H1 (cell line): Measurements from ENCODE around the gene ANP32B. TPM values are rescaled to one million over a fixed set of nuclear protein-coding genes. Genes with fewer than 3 reads are reported as not detected.

Experiments used
- CTCF ChIA-PET: fragments of 300-600 bp; sonication (Branson Sonifier 250); formaldehyde crosslinking; loops from one replicate; lab custom pipeline; 2021; ENCODE audit not compliant: partially characterized antibody; lab: Charles Lee
- POLR2A ChIA-PET: fragments of 300-600 bp; sonication (Branson Sonifier 250); formaldehyde crosslinking; loops from one replicate; lab custom pipeline; 2021; ENCODE audit warnings: inconsistent platforms; ENCODE audit not compliant: partially characterized antibody; lab: Charles Lee
- DNase-seq, 2 experiments: peaks; one replicate each; pipeline versions ENCODE4 v3.0.0 to v3.0.0-alpha.2; 2010 to 2022; ENCODE audit warnings: low spot score in 2 of 2, low read depth in 1 of 2, mixed read lengths in 1 of 2
- FAIRE-seq: peaks from 2 replicates; lab custom pipeline; 2011; peaks lifted over from hg19 to GRCh38; lab: Jason Lieb, UNC
- H2AFZ ChIP-seq: 2 replicates; pipeline ENCODE4 v1.8.1; 2012; ENCODE audit warnings: low read length, inconsistent platforms
- H2AK5ac ChIP-seq: 2 replicates; pipeline ENCODE4 v1.6.1; 2013; ENCODE audit warnings: low read depth, low read length
- H2BK120ac ChIP-seq: replicated peaks from 2 replicates; pipeline ENCODE3; 2013; ENCODE audit warnings: low read depth, low read length, inconsistent platforms
- H2BK12ac ChIP-seq: 2 replicates; pipeline ENCODE4 v1.6.1; 2013; ENCODE audit warnings: low read depth, low read length
- H2BK15ac ChIP-seq: 2 replicates; pipeline ENCODE4 v1.6.1; 2013; ENCODE audit warnings: low read length
- H2BK20ac ChIP-seq: 2 replicates; pipeline ENCODE4 v1.6.1; 2013; ENCODE audit warnings: low read length
- H2BK5ac ChIP-seq: 2 replicates; pipeline ENCODE4 v1.6.1; 2013; ENCODE audit warnings: low read depth, low read length
- H3K14ac ChIP-seq: 2 replicates; pipeline ENCODE4 v1.6.1; 2013; ENCODE audit warnings: inconsistent platforms; ENCODE audit not compliant: insufficient read length
- H3K18ac ChIP-seq: 2 replicates; pipeline ENCODE4 v1.6.1; 2013; ENCODE audit warnings: low read length; ENCODE audit errors: extremely low read depth
- H3K23ac ChIP-seq: 2 replicates; pipeline ENCODE4 v1.6.1; 2013; ENCODE audit warnings: inconsistent platforms; ENCODE audit not compliant: insufficient read length
- H3K23me2 ChIP-seq: 2 replicates; pipeline ENCODE4 v1.6.1; 2013; ENCODE audit warnings: low read depth, low read length
- H3K27ac ChIP-seq: 2 replicates; pipeline ENCODE4 v1.6.1; 2011; ENCODE audit warnings: low read depth, low read length, inconsistent platforms
- H3K27me3 ChIP-seq, 4 experiments: replicated peaks in 1 of 4; 1 replicate in 1 of 4; 2 replicates in 3 of 4; pipeline versions ENCODE4 v1.6.1 to v1.8.1; 2011 to 2013; ENCODE audit warnings: low read length in 3 of 4, mild to moderate bottlenecking in 3 of 4, inconsistent platforms in 2 of 4, mixed read lengths in 2 of 4, moderate library complexity in 1 of 4; ENCODE audit not compliant: control insufficient read depth in 3 of 4, insufficient read depth in 3 of 4; ENCODE audit errors: extremely low read depth in 1 of 4
- H3K36me3 ChIP-seq, 4 experiments: 2 replicates each; pipeline versions ENCODE4 v1.6.1 to v1.8.1; 2011 to 2013; ENCODE audit warnings: mild to moderate bottlenecking in 4 of 4, low read length in 3 of 4, moderate library complexity in 2 of 4, control low read depth in 1 of 4, inconsistent platforms in 1 of 4; ENCODE audit not compliant: insufficient read depth in 4 of 4, control insufficient read depth in 2 of 4
- H3K4ac ChIP-seq: replicated peaks from 2 replicates; pipeline ENCODE3; 2013; ENCODE audit warnings: low read length, low read depth, mixed read lengths, inconsistent platforms; ENCODE audit not compliant: insufficient read length
- H3K4me1 ChIP-seq, 4 experiments: replicated peaks in 1 of 4; 1 replicate in 1 of 4; 2 replicates in 3 of 4; pipeline versions ENCODE4 v1.6.1 to v1.8.1; 2011 to 2013; ENCODE audit warnings: low read length in 3 of 4, inconsistent platforms in 2 of 4, mixed read lengths in 1 of 4; ENCODE audit not compliant: insufficient read depth in 4 of 4, control insufficient read depth in 3 of 4
- H3K4me2 ChIP-seq, 2 experiments: 2 replicates each; pipeline versions ENCODE4 v1.6.1 to v1.8.1; 2011 to 2013; ENCODE audit warnings: low read depth in 2 of 2, low read length in 2 of 2, control low read depth in 1 of 2, inconsistent platforms in 1 of 2, mild to moderate bottlenecking in 1 of 2; ENCODE audit not compliant: insufficient read depth in 1 of 2
- H3K4me3 ChIP-seq, 4 experiments: fragments of 200-600, 300-600 bp in 1 of 4; sonication (generic), shearing (Covaris generic), sonication (Bioruptor Twin) in 1 of 4; 2 replicates each; pipeline versions ENCODE4 v1.5.1 to v1.8.1; 2011 to 2016; ENCODE audit warnings: low read length in 4 of 4, low read depth in 3 of 4, control low read depth in 2 of 4, inconsistent platforms in 2 of 4, mild to moderate bottlenecking in 2 of 4, mixed read lengths in 1 of 4, moderate library complexity in 1 of 4; ENCODE audit not compliant: insufficient read depth in 2 of 4; ENCODE audit errors: extremely low read depth in 1 of 4
- H3K56ac ChIP-seq: replicated peaks from 2 replicates; pipeline ENCODE3; 2013; ENCODE audit warnings: low read depth, mild to moderate bottlenecking, mixed read lengths, low read length, inconsistent platforms; ENCODE audit not compliant: insufficient read length
- H3K79me1 ChIP-seq: 2 replicates; pipeline ENCODE4 v1.6.1; 2013; ENCODE audit warnings: low read depth, low read length, control low read depth
- H3K79me2 ChIP-seq, 2 experiments: 2 replicates each; pipeline versions ENCODE4 v1.6.1 to v1.8.1; 2012 to 2013; ENCODE audit warnings: low read length in 2 of 2, mild to moderate bottlenecking in 2 of 2, inconsistent platforms in 1 of 2; ENCODE audit not compliant: insufficient read depth in 2 of 2, control insufficient read depth in 1 of 2
- H3K9ac ChIP-seq, 4 experiments: replicated peaks in 1 of 4; 1 replicate in 1 of 4; 2 replicates in 3 of 4; pipeline versions ENCODE4 v1.6.1 to v1.8.1; 2011 to 2013; ENCODE audit warnings: low read depth in 3 of 4, low read length in 3 of 4, control low read depth in 2 of 4, mild to moderate bottlenecking in 2 of 4, moderate library complexity in 2 of 4, inconsistent platforms in 1 of 4; ENCODE audit errors: extremely low read depth in 1 of 4
- H3K9me3 ChIP-seq, 2 experiments: 2 replicates each; pipeline versions ENCODE4 v1.6.1 to v1.8.1; 2012 to 2013; ENCODE audit warnings: mild to moderate bottlenecking in 2 of 2, moderate library complexity in 2 of 2, control low read depth in 1 of 2, inconsistent platforms in 1 of 2, low read depth in 1 of 2, low read length in 1 of 2, mixed read lengths in 1 of 2; ENCODE audit not compliant: insufficient read depth in 2 of 2
- H4K20me1 ChIP-seq, 2 experiments: replicated peaks in 1 of 2; 2 replicates each; pipeline versions ENCODE3 to v1.8.1; 2011 to 2013; ENCODE audit warnings: inconsistent platforms in 2 of 2, low read length in 2 of 2, mild to moderate bottlenecking in 1 of 2; ENCODE audit not compliant: insufficient read depth in 2 of 2, control insufficient read depth in 1 of 2
- H4K5ac ChIP-seq: 2 replicates; pipeline ENCODE4 v1.6.1; 2013; ENCODE audit warnings: low read length, low read depth, mixed read lengths, inconsistent platforms; ENCODE audit not compliant: insufficient read length
- H4K8ac ChIP-seq: 2 replicates; pipeline ENCODE4 v1.8.0; 2013; ENCODE audit warnings: mild to moderate bottlenecking, moderate library complexity, low read length, inconsistent platforms; ENCODE audit not compliant: insufficient read depth; ENCODE audit errors: extremely low read depth
- H4K91ac ChIP-seq: replicated peaks from 2 replicates; pipeline ENCODE3; 2013; ENCODE audit warnings: low read length, mixed read lengths, inconsistent platforms; ENCODE audit not compliant: insufficient read length
- CTCF ChIP-seq, 3 experiments: IDR thresholded peaks; 1 replicate in 2 of 3; 2 replicates in 1 of 3; pipeline versions ENCODE4 v1.5.1 to v1.6.1; 2011; ENCODE audit warnings: low read length in 3 of 3, mild to moderate bottlenecking in 3 of 3, inconsistent platforms in 2 of 3, low read depth in 1 of 3, moderate library complexity in 1 of 3; ENCODE audit not compliant: insufficient read depth in 1 of 3; ENCODE audit errors: control extremely low read depth in 1 of 3
- FOSL1 ChIP-seq: IDR thresholded peaks from 2 replicates; pipeline ENCODE4 v1.6.1; 2011; ENCODE audit warnings: mild to moderate bottlenecking, low read depth, low read length, moderate library complexity; ENCODE audit not compliant: insufficient read depth
- GABPA ChIP-seq: IDR thresholded peaks from 2 replicates; pipeline ENCODE4 v1.6.1; 2011; ENCODE audit warnings: mild to moderate bottlenecking, low read length, moderate library complexity, borderline replicate concordance; ENCODE audit not compliant: insufficient read depth
- POLR2AphosphoS5 ChIP-seq: IDR thresholded peaks from 2 replicates; pipeline ENCODE4 v1.6.1; 2011; ENCODE audit warnings: low read depth, low read length
- SAP30 ChIP-seq: fragments of 300-600 bp; sonication (generic); IDR thresholded peaks from 2 replicates; pipeline ENCODE4 v1.7.1; 2012; ENCODE audit warnings: low read length, moderate library complexity, mild to moderate bottlenecking, inconsistent platforms; ENCODE audit not compliant: insufficient read depth, insufficient replicate concordance
- SIN3A ChIP-seq, 2 experiments: IDR thresholded peaks in 1 of 2; conservative IDR thresholded peaks in 1 of 2; 2 replicates each; pipeline ENCODE4 v1.6.1; 2011 to 2012; ENCODE audit warnings: low read length in 2 of 2, improper control_type of control experiment in 1 of 2, low read depth in 1 of 2, mild to moderate bottlenecking in 1 of 2
- TAF7 ChIP-seq: optimal IDR thresholded peaks from 2 replicates; pipeline ENCODE3; 2011; ENCODE audit warnings: low read depth, mild to moderate bottlenecking, inconsistent platforms, low read length, moderate library complexity, borderline replicate concordance
- WGBS, 2 experiments: shearing (Covaris generic) in 1 of 2; methylation state at CpG; one replicate each; pipeline versions ENCODE4 v1.1.6 to v1.1.7; 2013 to 2015; ENCODE audit warnings: low lambda C conversion rate in 2 of 2, mixed read lengths in 2 of 2, inconsistent platforms in 1 of 2, low coverage in 1 of 2, missing lambda C conversion rate in 1 of 2; ENCODE audit not compliant: insufficient replicate concordance in 2 of 2, insufficient coverage in 1 of 2, insufficient read length in 1 of 2; ENCODE audit errors: extremely low coverage in 1 of 2, missing lambda C conversion rate in 1 of 2; 5-methylcytosine and 5-hydroxymethylcytosine counted together
- polyA plus RNA-seq, 7 experiments: library from polyadenylated mRNA; depleted of rRNA in 3 of 7; stranded (reverse) in 5 of 7; unstranded in 2 of 7; fragments of >200 nt in 5 of 7; fragments of 200-250 nt in 2 of 7; gene quantifications; 1 replicate in 5 of 7; 2 replicates in 1 of 7; 4 replicates in 1 of 7; pipeline versions ENCODE4 v1.2.1 to v1.2.3, GENCODE V29; 2011 to 2013; ENCODE audit warnings: missing spikeins in 2 of 7, mixed read lengths in 2 of 7
- total RNA-seq: library from RNA; stranded (reverse); fragmentation: NEBNext Ultra II Directional; extraction: Animal tissue kit (Norgen Biotek cat#: 25700); gene quantifications from 2 replicates; pipeline ENCODE4 v1.2.1, GENCODE V29; 2021
- TF ChIP-seq, protein P1 (sequence below): IDR thresholded peaks from 2 replicates; pipeline ENCODE4 v1.6.1; 2012; ENCODE audit warnings: low read length, inconsistent platforms

ANP32B gene
- total and polyA plus RNA-seq, 2 of the 8 experiments (the other 6 are each of a cell fraction or from before 2014, with no cell fraction given), result 7.6 to 88.1 TPM

DNA sequence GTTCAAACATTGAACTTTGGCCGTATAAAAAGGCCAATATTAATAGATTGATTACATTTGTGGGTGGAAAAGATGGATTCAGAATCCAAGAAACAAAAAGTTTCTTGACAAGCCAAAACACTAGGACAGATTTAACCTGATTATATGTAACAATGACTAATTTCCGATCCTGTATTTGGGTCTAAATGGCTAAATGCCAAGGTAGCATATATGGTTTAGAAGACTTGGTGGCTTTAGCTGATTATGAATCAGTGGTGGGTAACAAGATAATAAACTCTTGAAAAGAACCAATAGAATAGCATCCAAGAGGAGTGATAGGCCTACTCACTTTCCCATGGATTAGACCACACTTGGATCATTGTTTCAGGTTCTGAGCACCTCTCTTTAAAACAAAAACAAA is 21.8 kb upstream of the ANP32B start:
- H3K14ac ChIP-seq, result no peak overlapping the region
- no peaks in the 10 kb centered on the region for H3K79me2 ChIP-seq
- no peak overlapping the region for H3K56ac ChIP-seq
- H3K36me3 ChIP-seq, result no peaks in the 10 kb centered on the region
- no peak overlapping the region for H2BK15ac ChIP-seq
- H2BK120ac ChIP-seq, result no peak overlapping the region
- H3K9ac ChIP-seq, result no peak overlapping the region
- no peak overlapping the region for H4K5ac ChIP-seq
- no peak overlapping the region for H3K4me2 ChIP-seq
- H2BK20ac ChIP-seq, result no peak overlapping the region
- no peak for DNase-seq
- POLR2A ChIA-PET, result no interaction called here
- no peaks in the 10 kb centered on the region for H4K20me1 ChIP-seq
- H3K9me3 ChIP-seq, result no peaks in the 10 kb centered on the region
- H3K4me3 ChIP-seq, result no peak overlapping the region
- FAIRE-seq, result no peak
- H4K91ac ChIP-seq, result no peak overlapping the region
- H2BK5ac ChIP-seq, result no peak overlapping the region
- WGBS, 2 experiments, result 88% methylated on average over 2 of the region's 2 CpGs; no CpG with 5 or more reads in 1 of the 2 experiments
- CTCF ChIA-PET, result interaction anchor here (0.6 to 2.0 kb wide), 3 partner anchors 8 to 77 kb away, joined by 3 to 7 read pairs (median 3); no protein-coding TSS in a partner anchor
- H2AK5ac ChIP-seq, result no peak overlapping the region
- no peaks in the 10 kb centered on the region for H3K79me1 ChIP-seq
- H3K18ac ChIP-seq, result no peak overlapping the region
- peaks cover 0 to 3% (median 0%) of the 10 kb centered on the region in 4 experiments; a peak in 3 of 7 replicates for H3K27me3 ChIP-seq
- no peak overlapping the region for H3K27ac ChIP-seq
- H4K8ac ChIP-seq, result no peak overlapping the region
- H3K4me1 ChIP-seq, result no peaks in the 10 kb centered on the region
- H3K23me2 ChIP-seq, result no peaks in the 10 kb centered on the region
- no peak overlapping the region for H2BK12ac ChIP-seq
- H3K4ac ChIP-seq, result no peak overlapping the region
- no peak overlapping the region for H2AFZ ChIP-seq
- no peak overlapping the region for H3K23ac ChIP-seq
- TF ChIP-seq CTCF (IDR thresholded peaks at IDR 0.05; ENCODE audit: control extremely low read depth in 1 of 3, insufficient read depth in 1 of 3, low read depth in 1 of 3, low read length in 3 of 3) (no peak), FOSL1 (no peak), SAP30 (no peak), TAF7 (no peak), GABPA (no peak), SIN3A (conservative IDR thresholded peaks at IDR 0.05 in 1 of 2, IDR thresholded peaks at IDR 0.05 in 1 of 2; ENCODE audit: low read depth in 1 of 2, low read length in 2 of 2) (no peak), POLR2AphosphoS5 (no peak)
- TF ChIP-seq, protein P1, sequence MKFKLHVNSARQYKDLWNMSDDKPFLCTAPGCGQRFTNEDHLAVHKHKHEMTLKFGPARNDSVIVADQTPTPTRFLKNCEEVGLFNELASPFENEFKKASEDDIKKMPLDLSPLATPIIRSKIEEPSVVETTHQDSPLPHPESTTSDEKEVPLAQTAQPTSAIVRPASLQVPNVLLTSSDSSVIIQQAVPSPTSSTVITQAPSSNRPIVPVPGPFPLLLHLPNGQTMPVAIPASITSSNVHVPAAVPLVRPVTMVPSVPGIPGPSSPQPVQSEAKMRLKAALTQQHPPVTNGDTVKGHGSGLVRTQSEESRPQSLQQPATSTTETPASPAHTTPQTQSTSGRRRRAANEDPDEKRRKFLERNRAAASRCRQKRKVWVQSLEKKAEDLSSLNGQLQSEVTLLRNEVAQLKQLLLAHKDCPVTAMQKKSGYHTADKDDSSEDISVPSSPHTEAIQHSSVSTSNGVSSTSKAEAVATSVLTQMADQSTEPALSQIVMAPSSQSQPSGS, result no peak
